GM08714 (cell line): ENCODE measurements around the gene RBM27.

Experiments
- H3K4me3 ChIP-seq: fragments of 200-500 bp; sonication (Bioruptor generic); 2 replicates; pipeline ENCODE4 v1.5.1; 2014; ENCODE audit warnings: mild to moderate bottlenecking, low read length, inconsistent platforms
- ZNF274 ChIP-seq: IDR thresholded peaks from 2 replicates; pipeline ENCODE4 v1.6.1; 2012; ENCODE audit warnings: mild to moderate bottlenecking, low read depth, low read length

Gene RBM27

DNA sequence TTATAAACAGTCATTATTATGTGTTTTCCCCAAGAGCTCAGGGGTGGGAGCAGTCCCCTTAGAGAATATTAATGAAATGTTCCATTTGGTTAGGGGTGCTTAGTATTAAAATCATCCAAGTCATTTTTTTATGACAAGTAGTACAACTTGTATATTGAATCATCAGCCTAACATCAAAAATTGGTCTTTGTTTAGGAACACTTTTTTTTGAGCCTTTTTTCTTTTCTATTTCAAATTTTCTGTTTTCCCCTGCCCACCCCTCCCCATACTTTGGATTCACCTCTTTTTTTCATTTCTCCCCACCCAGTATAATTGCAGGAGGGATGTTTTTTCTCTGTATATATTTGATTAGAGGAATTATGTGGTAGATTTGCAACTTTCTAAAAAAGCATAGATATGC lies 25.8 kb downstream of the RBM27 start:
- no peak for TF ChIP-seq ZNF274
- H3K4me3 ChIP-seq: no peak overlapping the region

DNA sequence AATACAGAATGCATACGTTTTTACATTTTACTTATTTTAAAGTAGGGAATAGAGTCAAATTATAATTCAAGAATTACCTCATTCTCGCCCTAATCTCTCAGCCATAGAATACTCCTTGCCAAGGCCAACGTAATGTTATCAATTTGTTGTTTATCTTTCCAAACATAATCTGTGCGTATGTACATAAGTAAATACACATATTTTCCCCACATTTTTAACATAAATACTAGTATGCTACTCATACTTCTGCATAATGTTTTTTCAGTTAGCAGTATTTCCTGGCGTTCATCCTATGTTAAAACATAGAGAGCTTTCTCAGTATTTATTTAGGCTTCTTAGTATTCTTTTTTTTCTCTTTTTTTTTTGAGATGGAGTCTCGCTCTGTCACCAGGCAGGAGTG lies 28.8 kb downstream of the RBM27 start:
- H3K4me3 ChIP-seq: no peak overlapping the region
- no peak for TF ChIP-seq ZNF274

DNA sequence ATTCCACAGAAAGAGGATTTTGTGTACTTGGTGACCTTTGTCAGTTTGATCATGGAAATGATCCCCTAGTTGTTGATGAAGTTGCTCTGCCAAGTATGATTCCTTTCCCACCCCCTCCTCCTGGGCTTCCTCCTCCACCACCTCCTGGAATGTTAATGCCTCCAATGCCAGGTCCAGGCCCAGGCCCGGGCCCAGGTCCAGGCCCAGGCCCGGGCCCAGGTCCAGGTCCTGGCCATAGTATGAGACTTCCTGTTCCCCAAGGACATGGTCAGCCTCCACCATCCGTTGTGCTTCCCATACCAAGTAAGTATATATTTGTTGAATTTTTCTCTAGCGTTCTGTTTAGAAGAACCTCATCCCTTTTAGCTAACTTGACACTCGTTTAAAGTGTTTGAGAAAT lies 30.0 kb downstream of the RBM27 start:
- H3K4me3 ChIP-seq: no peak overlapping the region
- no peak for TF ChIP-seq ZNF274

DNA sequence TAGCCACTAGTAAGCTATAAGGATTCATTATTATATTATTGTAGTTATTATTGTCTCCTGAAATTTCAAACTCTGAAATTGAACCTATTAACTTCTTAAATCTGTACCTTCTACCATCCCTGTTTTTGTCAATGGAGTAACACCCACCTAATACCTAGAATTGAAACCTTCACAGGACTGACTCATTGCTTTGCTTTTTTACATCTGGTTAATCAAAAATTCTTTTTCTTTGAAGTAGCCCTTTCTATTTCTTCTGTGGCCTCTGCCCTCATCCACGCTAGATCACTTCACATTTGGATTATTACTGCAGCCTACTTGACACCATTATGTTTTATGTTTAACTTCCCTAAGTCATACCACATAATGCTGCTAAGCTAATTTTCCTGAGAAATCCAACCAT lies 35.6 kb downstream of the RBM27 start:
- H3K4me3 ChIP-seq: no peak overlapping the region
- no peak for TF ChIP-seq ZNF274

DNA sequence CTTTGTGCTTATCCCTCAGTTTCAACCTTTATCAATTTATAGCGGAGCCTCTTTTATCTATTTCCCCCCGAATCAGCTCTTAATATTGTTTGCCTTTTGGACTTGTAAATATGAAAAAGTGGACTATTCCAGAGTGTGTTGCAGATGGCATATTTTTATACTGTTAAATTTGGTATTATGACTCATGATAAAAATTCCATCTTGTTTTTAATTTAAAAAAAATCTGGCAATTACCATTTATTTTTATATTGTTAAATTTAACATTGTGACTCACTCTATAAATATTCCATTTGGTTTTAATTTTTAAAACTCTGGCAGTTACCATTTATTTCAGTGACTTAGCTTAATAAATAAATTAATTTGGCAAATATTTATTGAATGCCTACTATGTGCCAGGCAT lies 37.5 kb downstream of the RBM27 start:
- TF ChIP-seq ZNF274: no peak
- H3K4me3 ChIP-seq: no peak overlapping the region

DNA sequence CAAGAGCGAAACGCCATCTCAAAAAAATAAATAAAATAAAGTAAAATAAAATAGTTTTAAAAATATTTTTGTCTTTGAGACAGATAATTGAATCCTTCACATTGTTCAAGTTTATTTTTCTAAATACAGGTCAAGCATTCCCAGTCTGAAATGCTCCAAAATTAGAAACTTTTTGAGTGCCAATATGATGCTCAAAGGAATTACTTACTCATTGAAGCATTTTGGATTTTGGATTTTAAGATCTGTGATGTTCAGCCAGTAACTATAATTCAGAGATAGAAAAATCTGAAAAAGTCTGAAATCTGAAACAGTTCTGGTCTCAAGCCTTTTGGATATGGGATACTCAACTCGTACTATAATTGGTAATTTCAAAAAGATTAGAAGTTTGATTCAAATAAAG lies 39.8 kb downstream of the RBM27 start:
- no peak for TF ChIP-seq ZNF274
- no peak overlapping the region for H3K4me3 ChIP-seq

DNA sequence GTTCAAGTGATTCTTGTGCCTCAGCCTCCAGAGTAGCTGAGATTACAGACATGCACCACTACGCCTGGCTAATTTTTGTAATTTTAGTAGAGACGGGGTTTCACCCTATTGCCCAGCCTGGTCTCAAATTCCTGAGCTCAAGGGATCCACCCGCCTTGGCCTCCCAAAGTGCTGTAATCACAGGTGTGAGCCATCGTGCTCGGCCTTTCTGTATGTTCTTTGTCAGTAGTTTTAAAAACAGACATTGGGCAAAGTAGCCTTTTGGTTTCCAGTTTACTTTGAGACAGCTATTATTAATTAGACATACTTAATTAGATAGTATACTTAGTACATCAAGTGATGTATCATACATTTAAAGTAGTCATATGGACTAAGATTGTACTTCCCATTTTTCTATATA lies 45.2 kb downstream of the RBM27 start:
- no peak overlapping the region for H3K4me3 ChIP-seq

DNA sequence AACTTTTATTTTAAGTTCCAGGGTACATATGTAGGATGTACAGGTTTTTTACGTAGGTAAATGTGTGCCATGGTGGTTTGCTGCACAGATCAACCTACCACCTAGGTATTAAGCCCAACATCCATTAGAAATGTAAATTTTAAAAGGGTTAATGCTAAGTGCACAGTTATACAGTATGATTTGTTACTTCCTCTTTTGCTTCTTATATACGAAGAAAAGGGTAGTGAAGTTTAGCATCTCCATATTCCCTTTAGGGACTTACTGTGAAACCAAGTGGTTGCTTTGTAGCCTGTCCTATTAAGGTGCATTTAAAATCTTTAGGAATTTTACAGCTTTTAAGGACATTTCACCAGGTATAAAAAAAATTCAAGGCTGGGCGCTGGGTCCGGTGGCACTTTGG lies 46.4 kb downstream of the RBM27 start:
- H3K4me3 ChIP-seq: no peak overlapping the region
- TF ChIP-seq ZNF274: no peak

More for the DNA sequence above, 45.2 kb downstream of the RBM27 start:
- TF ChIP-seq ZNF274: no peak
